Naive thymus-derived CD8-positive, alpha-beta T cell (primary cell): ENCODE results near the gene OLFML2A. TPM values are rescaled to one million over a fixed set of nuclear protein-coding genes. Genes with fewer than 3 reads are reported as not detected.

Experiments
- ATAC-seq, 2 donors: fragments of 150-1000 bp; cut with Tn5 transposase in 1 of 2; sonication (Bioruptor Pico), chemical (Tn5 transposase) in 1 of 2; 1 replicate in 1 of 2; 2 replicates in 1 of 2; pipeline ENCODE4 v1.10.0; 2021; ENCODE audit warnings: mild to moderate bottlenecking in 2 of 2, moderate library complexity in 2 of 2
- POLR2A ChIA-PET: fragments of 350-600 bp; sonication (Branson Sonifier 250); formaldehyde crosslinking; loops from one replicate; lab custom pipeline; 2021; ENCODE audit warnings: antibody characterized with exemption; lab: Charles Lee
- DNase-seq, 10 donors: peaks; one replicate each; pipeline versions ENCODE4 v3.0.0 to v3.0.0-alpha.2; 2020 to 2022
- H3K27ac Mint-ChIP-seq, 10 donors: one replicate each; pipeline ENCODE4 v1.8.0; 2020 to 2022; ENCODE audit warnings: mild to moderate bottlenecking in 10 of 10, mixed read lengths in 10 of 10, moderate library complexity in 4 of 10, inconsistent platforms in 1 of 10
- H3K27me3 Mint-ChIP-seq, 5 donors: one replicate each; pipeline ENCODE4 v1.8.0; 2021 to 2022; ENCODE audit warnings: mixed read lengths in 5 of 5
- H3K36me3 Mint-ChIP-seq, 3 donors: one replicate each; pipeline ENCODE4 v1.8.0; 2020 to 2022; ENCODE audit warnings: mixed read lengths in 3 of 3, mild to moderate bottlenecking in 2 of 3, inconsistent platforms in 1 of 3
- H3K4me1 Mint-ChIP-seq, 4 donors: one replicate each; pipeline ENCODE4 v1.8.0; 2021 to 2022; ENCODE audit warnings: mixed read lengths in 4 of 4
- H3K4me3 Mint-ChIP-seq, 10 donors: one replicate each; pipeline ENCODE4 v1.8.0; 2020 to 2022; ENCODE audit warnings: mild to moderate bottlenecking in 10 of 10, mixed read lengths in 10 of 10, moderate library complexity in 6 of 10, inconsistent platforms in 1 of 10
- H3K9me3 Mint-ChIP-seq, 9 donors: one replicate each; pipeline ENCODE4 v1.8.0; 2020 to 2022; ENCODE audit warnings: mixed read lengths in 9 of 9, mild to moderate bottlenecking in 3 of 9, inconsistent platforms in 1 of 9, moderate library complexity in 1 of 9
- polyA plus RNA-seq, 3 donors: library from polyadenylated mRNA; unstranded; fragments of 300-500 nt; fragmentation: Illumina TruSeq; gene quantifications; one replicate each; pipeline ENCODE4 v1.2.3, GENCODE V29; 2021
- total RNA-seq, 8 experiments: library from RNA in 2 of 8; stranded (reverse) in 2 of 8; gene quantifications; one replicate each; pipeline ENCODE4 v1.2.3 and lab custom pipeline; 2021 to 2026

OLFML2A gene
- total and polyA plus RNA-seq, 5 experiments from 2014 or later = 0.05 TPM; not detected in 4

- DNase-seq (peak in 1 of 10 donors; percentile 42), ATAC-seq (no peak)
- Mint-ChIP-seq H3K27ac (no peak overlapping the region), H3K27me3 (peaks cover 4 to 53% (median 31%) of the 10 kb centered on the region in 5 donors), H3K9me3 (no peaks in the 10 kb centered on the region), H3K4me3 (no peak overlapping the region), H3K4me1 (peaks cover 0 to 3% (median 0%) of the 10 kb centered on the region in 4 donors), H3K36me3 (no peaks in the 10 kb centered on the region)
- POLR2A ChIA-PET = interaction anchor here (1.4 kb wide), 1 partner anchor 14 kb away, joined by 3 read pairs; no protein-coding TSS in a partner anchor
Observed at GRCh38 chr9:124793015-124793541, 16.1 kb downstream of the OLFML2A start.

DNA sequence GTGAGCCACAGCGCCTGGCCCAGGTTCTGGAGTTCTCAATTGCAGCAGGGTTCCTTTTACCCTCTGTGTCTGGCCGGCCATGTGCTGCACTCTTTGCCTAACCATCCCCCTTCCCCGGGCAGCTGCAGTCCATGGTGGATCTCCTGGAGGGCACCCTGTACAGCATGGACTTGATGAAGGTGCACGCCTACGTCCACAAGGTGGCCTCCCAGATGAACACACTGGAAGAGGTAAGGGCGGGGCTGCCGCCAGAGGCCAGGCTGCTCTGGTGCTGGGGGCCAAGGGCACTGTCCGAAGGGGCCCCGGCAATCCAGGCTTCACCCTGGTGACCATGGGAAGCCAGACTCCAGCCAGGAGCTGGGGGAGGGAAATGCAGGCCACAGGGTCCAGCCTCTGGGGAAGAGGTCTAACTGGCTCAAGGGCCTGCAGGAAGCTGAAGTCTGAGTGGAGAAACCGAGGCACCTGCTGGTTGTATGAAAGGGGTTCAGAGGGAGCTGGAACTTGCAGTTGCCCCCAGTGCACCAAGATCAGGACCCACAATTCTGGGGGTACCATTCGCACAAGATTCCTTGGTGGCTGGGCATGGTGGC, 18.1 kb downstream of the OLFML2A start:
- ATAC-seq = no peak
- no peaks in the 10 kb centered on the region for H3K9me3 Mint-ChIP-seq
- no peak for DNase-seq
- no peak overlapping the region for H3K27ac Mint-ChIP-seq
- no peak overlapping the region for H3K4me3 Mint-ChIP-seq
- peaks cover 0 to 3% (median 0%) of the 10 kb centered on the region in 4 donors for H3K4me1 Mint-ChIP-seq
- no peaks in the 10 kb centered on the region for H3K36me3 Mint-ChIP-seq
- H3K27me3 Mint-ChIP-seq = peaks cover 6 to 53% (median 35%) of the 10 kb centered on the region in 5 donors
- POLR2A ChIA-PET = no interaction called here

- H3K4me1 Mint-ChIP-seq = peaks cover 0 to 12% (median 1%) of the 10 kb centered on the region in 4 donors
- H3K9me3 Mint-ChIP-seq = no peaks in the 10 kb centered on the region
- no peak overlapping the region for H3K27ac Mint-ChIP-seq
- H3K27me3 Mint-ChIP-seq = peaks cover 6 to 57% (median 37%) of the 10 kb centered on the region in 5 donors
- DNase-seq (no peak), ATAC-seq (no peak)
- no peaks in the 10 kb centered on the region for H3K36me3 Mint-ChIP-seq
- no peak overlapping the region for H3K4me3 Mint-ChIP-seq
- POLR2A ChIA-PET = no interaction called here
Observed at GRCh38 chr9:124795881-124796431, 19.0 kb downstream of the OLFML2A start.

DNA sequence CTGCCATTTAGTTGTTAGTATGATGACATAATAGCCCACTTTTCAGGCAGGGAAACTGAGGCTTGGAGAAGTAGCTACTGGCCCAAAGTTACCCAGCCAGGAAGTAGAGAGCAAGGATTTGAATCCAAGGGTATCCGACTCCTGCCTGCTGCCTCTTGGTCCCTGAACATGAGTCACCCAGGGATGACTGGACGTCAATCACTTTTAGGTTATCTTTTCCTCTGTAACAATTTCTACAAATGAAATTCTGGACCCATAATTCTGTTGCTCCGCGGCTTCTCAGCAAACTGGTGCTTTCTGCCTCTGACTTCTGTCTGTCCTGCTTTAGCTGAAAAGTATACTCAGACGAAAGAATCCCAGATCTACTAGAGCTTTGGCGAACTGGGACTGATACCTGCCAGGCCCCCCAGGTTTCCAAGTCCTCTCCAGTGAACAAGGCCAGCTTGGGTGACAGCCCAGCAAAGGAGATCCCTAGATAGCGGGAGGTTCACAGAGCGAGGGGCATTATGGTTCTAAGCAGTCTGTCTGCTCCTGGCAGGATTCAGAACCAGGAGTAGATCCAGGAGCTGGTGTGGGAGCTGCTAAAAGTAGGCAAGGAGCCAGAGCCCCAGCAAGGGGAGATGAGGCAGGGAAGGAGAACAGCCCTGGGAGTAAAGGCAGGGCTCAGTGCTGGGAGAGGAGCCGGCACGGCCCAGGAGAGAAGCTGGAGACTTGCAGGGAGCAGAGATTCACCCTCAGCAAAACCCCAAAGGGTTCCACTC, 20.6 kb downstream of the OLFML2A start:
- POLR2A ChIA-PET = no interaction called here
- DNase-seq = no peak

GRCh38 chr9:124799274-124800006, 22.5 kb downstream of the OLFML2A start:
- peaks cover 6 to 43% (median 28%) of the 10 kb centered on the region in 5 donors for H3K27me3 Mint-ChIP-seq
- no peak overlapping the region for H3K4me3 Mint-ChIP-seq

More for the DNA sequence above, 20.6 kb downstream of the OLFML2A start:
- Mint-ChIP-seq H3K4me1 (peaks cover 0 to 10% (median 2%) of the 10 kb centered on the region in 4 donors), H3K27me3 (peaks cover 6 to 59% (median 37%) of the 10 kb centered on the region in 5 donors), H3K9me3 (no peaks in the 10 kb centered on the region), H3K36me3 (no peaks in the 10 kb centered on the region), H3K27ac (peak overlapping the region in 1 of 10 donors; percentile 18), H3K4me3 (no peak overlapping the region)
- no peak for ATAC-seq

GRCh38 chr9:124800306-124801259, 23.6 kb downstream of the OLFML2A start:
- peak in 1 of 10 donors; percentile 35 for DNase-seq

More at GRCh38 chr9:124799274-124800006, 22.5 kb downstream of the OLFML2A start:
- no peak for ATAC-seq
- no peaks in the 10 kb centered on the region for H3K9me3 Mint-ChIP-seq
- H3K36me3 Mint-ChIP-seq = no peaks in the 10 kb centered on the region
- H3K27ac Mint-ChIP-seq = no peak overlapping the region
- POLR2A ChIA-PET = no interaction called here
- DNase-seq = no peak
- H3K4me1 Mint-ChIP-seq = peaks cover 0 to 10% (median 2%) of the 10 kb centered on the region in 4 donors

GRCh38 chr9:124801356-124801755, 24.4 kb downstream of the OLFML2A start:
- no peaks in the 10 kb centered on the region for H3K9me3 Mint-ChIP-seq
- no peak overlapping the region for H3K4me3 Mint-ChIP-seq
- peaks cover 6 to 41% (median 24%) of the 10 kb centered on the region in 5 donors for H3K27me3 Mint-ChIP-seq
- no peak for DNase-seq
- no peaks in the 10 kb centered on the region for H3K36me3 Mint-ChIP-seq
- POLR2A ChIA-PET = no interaction called here
- H3K27ac Mint-ChIP-seq = peak overlapping the region in 1 of 10 donors; percentile 44
- peaks cover 0 to 10% (median 2%) of the 10 kb centered on the region in 4 donors for H3K4me1 Mint-ChIP-seq
- ATAC-seq = no peak

More at GRCh38 chr9:124800306-124801259, 23.6 kb downstream of the OLFML2A start:
- peak overlapping the region in 2 of 10 donors; percentile 44 to 78 for H3K27ac Mint-ChIP-seq
- POLR2A ChIA-PET = interaction anchor here (0.5 kb wide), 1 partner anchor 29 kb away, joined by 3 read pairs; no protein-coding TSS in a partner anchor
- ATAC-seq = no peak
- H3K4me1 Mint-ChIP-seq = peaks cover 0 to 10% (median 2%) of the 10 kb centered on the region in 4 donors
- no peaks in the 10 kb centered on the region for H3K9me3 Mint-ChIP-seq
- H3K27me3 Mint-ChIP-seq = peaks cover 6 to 43% (median 24%) of the 10 kb centered on the region in 5 donors
- H3K36me3 Mint-ChIP-seq = no peaks in the 10 kb centered on the region
- H3K4me3 Mint-ChIP-seq = peak overlapping the region in 1 of 10 donors; percentile 15

DNA sequence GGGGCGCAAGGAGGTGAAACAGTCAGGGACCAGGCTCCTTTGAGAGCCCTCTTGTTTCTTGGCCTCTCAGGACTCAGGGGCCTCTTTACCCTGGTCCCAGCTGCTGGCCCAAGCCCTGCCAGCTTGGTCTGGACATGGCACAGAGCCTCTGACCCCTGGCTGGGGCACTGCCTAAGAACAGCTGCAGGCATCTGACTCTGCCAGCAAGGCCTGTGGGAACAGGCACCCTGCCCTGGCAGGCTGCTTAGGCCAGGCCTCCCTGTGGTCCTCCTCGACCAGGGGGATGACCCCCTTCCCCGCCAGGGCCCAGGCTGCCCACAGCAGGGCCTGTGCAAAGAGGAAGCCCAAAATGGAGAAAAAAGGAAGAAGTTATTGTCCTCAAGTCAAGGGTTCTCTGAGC, 25.5 kb downstream of the OLFML2A start:
- no peaks in the 10 kb centered on the region for H3K9me3 Mint-ChIP-seq
- POLR2A ChIA-PET = no interaction called here

GRCh38 chr9:124803911-124804310, 27.0 kb downstream of the OLFML2A start:
- no peak for DNase-seq
- POLR2A ChIA-PET = no interaction called here
- Mint-ChIP-seq H3K4me3 (no peak overlapping the region), H3K9me3 (no peaks in the 10 kb centered on the region), H3K27ac (no peak overlapping the region), H3K27me3 (peaks cover 1 to 36% (median 20%) of the 10 kb centered on the region in 5 donors), H3K4me1 (peaks cover 0 to 10% (median 2%) of the 10 kb centered on the region in 4 donors), H3K36me3 (no peaks in the 10 kb centered on the region)
- ATAC-seq = no peak

More for the DNA sequence above, 25.5 kb downstream of the OLFML2A start:
- H3K4me1 Mint-ChIP-seq = peaks cover 0 to 10% (median 2%) of the 10 kb centered on the region in 4 donors
- peaks cover 5 to 30% (median 21%) of the 10 kb centered on the region in 5 donors for H3K27me3 Mint-ChIP-seq
- no peaks in the 10 kb centered on the region for H3K36me3 Mint-ChIP-seq
- peak in 1 of 10 donors; percentile 28 for DNase-seq
- no peak for ATAC-seq
- no peak overlapping the region for H3K4me3 Mint-ChIP-seq
- H3K27ac Mint-ChIP-seq = no peak overlapping the region

GRCh38 chr9:124805186-124805585, 28.3 kb downstream of the OLFML2A start:
- no peaks in the 10 kb centered on the region for H3K36me3 Mint-ChIP-seq
- H3K9me3 Mint-ChIP-seq = no peaks in the 10 kb centered on the region
- H3K27ac Mint-ChIP-seq = no peak overlapping the region
- H3K4me3 Mint-ChIP-seq = no peak overlapping the region
- POLR2A ChIA-PET = no interaction called here
- peaks cover 1 to 34% (median 18%) of the 10 kb centered on the region in 5 donors for H3K27me3 Mint-ChIP-seq
- DNase-seq = no peak
- ATAC-seq = no peak
- peaks cover 0 to 8% (median 2%) of the 10 kb centered on the region in 4 donors for H3K4me1 Mint-ChIP-seq
